Measurements from ENCODE around the gene RAMP3.

GRCh38 chr7:45150199-45150598, 7.4 kb upstream of the RAMP3 start:
- no peak for TF ChIP-seq CTCF (IDR thresholded peaks at IDR 0.05)
- no peak for TF ChIP-seq POLR2A (IDR thresholded peaks at IDR 0.05)
- TF ChIP-seq EP300 (IDR thresholded peaks at IDR 0.05), result no peak

Measured in tibial nerve (tissue), 4 donors.